Left ventricle myocardium inferior (tissue), 1 donor: ENCODE results near the gene LRTM2. TPM values are rescaled to one million over a fixed set of nuclear protein-coding genes. Genes with fewer than 3 reads are reported as not detected.

Source experiments
- DNase-seq: peaks from one replicate; pipeline ENCODE4 v3.0.0-alpha.2; 2020
- H3K27ac ChIP-seq: fragments of 200-600 bp; replicated peaks from 2 replicates; pipeline ENCODE4 v1.8.0; 2021
- H3K27me3 ChIP-seq: fragments of 200-600 bp; 2 replicates; pipeline ENCODE4 v1.8.0; 2021; ENCODE audit warnings: low read depth
- H3K36me3 ChIP-seq: fragments of 200-600 bp; 2 replicates; pipeline ENCODE4 v1.8.0; 2021
- H3K4me1 ChIP-seq: fragments of 200-600 bp; 2 replicates; pipeline ENCODE4 v1.8.0; 2021
- H3K4me3 ChIP-seq: fragments of 200-600 bp; 2 replicates; pipeline ENCODE4 v1.8.0; 2021; ENCODE audit warnings: mild to moderate bottlenecking, moderate library complexity
- H3K9me3 ChIP-seq: fragments of 200-600 bp; replicated peaks from 2 replicates; pipeline ENCODE4 v1.8.0; 2021
- intact Hi-C: fragments of 100-400 bp; cut with micrococcal nuclease; formaldehyde crosslinking; loops from one replicate; pipeline ENCODE4 v1.11.0; 2022
- total RNA-seq: library from RNA; stranded (reverse); fragmentation: NEBNext Ultra II Directional; extraction: Animal tissue kit (Norgen Biotek cat#: 25700); gene quantifications from one replicate; pipeline ENCODE4 v1.2.1, GENCODE V29; 2021
- TF ChIP-seq, protein P1 (sequence below): fragments of 200-600 bp; IDR thresholded peaks from 2 replicates; pipeline ENCODE4 v1.8.0; 2021; ENCODE audit warnings: antibody characterized with exemption, mild to moderate bottlenecking, borderline replicate concordance
- donor health status: DM: no; HTN: yes; CAD: no; lungs with severe emphysema.

Gene LRTM2
- total RNA-seq, 1 donor from 2014 or later = not detected

DNA sequence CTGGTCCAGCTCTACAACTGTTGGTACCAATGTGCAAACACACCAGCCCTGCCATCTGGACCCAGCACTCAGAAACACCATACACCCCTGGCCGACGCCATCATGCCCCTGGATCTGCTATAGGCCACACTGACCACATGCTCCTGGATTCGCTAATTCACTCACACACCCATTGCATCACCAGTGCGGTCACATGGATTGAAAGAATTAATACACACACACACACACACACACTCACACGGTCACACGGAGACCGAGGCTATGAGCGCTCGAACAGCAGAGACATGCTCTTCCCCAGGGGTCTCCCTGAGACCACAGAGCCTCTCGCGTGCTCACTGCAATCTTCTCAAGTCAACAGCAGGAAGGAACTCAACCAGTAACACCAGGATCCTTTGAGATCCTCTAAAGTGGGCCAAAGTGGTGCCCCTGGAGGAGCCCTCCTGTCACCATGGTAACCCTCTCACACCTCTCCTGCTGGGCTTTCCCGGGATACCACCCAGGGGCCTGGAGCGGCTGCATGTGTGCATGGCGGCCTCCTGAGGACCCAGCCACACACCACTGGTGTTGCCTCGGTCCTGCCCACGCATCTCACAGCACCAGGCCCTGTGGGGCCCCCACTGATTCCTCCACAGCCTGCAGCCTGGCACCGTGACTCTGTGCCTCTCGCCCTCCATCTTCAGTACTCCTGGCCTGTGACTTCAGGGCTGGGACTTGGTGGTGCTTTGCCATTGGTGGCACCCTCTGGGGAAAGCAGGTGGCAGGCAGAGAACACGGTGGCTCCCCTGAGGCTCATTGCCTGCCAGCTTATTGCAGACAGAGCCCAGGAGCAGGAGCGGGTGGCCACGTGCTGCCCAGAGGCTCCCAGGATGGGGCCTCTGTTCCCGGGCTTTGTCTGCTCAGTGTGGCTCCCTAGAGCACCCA is 15.1 kb downstream of the LRTM2 start:
- TF ChIP-seq, protein P1, sequence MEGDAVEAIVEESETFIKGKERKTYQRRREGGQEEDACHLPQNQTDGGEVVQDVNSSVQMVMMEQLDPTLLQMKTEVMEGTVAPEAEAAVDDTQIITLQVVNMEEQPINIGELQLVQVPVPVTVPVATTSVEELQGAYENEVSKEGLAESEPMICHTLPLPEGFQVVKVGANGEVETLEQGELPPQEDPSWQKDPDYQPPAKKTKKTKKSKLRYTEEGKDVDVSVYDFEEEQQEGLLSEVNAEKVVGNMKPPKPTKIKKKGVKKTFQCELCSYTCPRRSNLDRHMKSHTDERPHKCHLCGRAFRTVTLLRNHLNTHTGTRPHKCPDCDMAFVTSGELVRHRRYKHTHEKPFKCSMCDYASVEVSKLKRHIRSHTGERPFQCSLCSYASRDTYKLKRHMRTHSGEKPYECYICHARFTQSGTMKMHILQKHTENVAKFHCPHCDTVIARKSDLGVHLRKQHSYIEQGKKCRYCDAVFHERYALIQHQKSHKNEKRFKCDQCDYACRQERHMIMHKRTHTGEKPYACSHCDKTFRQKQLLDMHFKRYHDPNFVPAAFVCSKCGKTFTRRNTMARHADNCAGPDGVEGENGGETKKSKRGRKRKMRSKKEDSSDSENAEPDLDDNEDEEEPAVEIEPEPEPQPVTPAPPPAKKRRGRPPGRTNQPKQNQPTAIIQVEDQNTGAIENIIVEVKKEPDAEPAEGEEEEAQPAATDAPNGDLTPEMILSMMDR = no peak
- peaks cover 5% of the 10 kb centered on the region for H3K4me1 ChIP-seq
- H3K27ac ChIP-seq = no peak overlapping the region
- H3K36me3 ChIP-seq = no peaks in the 10 kb centered on the region
- peaks cover 66% of the 10 kb centered on the region for H3K27me3 ChIP-seq
- DNase-seq = no peak
- H3K4me3 ChIP-seq = no peak overlapping the region
- no peaks in the 10 kb centered on the region for H3K9me3 ChIP-seq
- intact Hi-C loops = no loop called here

DNA sequence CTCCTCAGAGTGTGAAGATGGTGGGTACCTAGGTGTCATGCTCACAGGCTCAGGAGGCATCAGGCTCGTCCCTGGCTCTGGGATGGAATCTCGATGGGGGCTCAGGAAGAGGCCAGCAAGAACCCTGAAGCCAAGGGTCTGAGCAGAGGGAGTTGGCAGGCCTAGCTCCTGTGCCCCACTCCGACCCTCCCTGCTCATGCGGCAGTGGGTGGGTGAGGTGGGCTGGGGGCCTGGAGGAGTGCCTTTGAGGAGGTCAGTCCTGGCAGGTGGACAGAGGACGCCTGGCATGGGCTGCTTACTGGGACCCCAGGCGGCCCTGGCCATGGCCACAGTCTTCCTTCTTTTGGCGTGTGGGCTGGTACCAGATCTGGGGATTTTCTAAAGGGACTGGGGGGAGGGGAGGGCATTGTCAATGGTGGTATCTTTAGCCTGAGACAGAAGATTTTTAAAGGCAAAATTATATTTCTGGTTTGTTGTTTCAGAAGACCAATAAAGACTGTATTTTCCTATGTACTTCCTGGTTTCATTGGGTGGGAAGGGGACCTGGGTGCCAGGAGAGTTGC is 16.0 kb downstream of the LRTM2 start:
- intact Hi-C loops = no loop called here
- Histone ChIP-seq H3K27ac (no peak overlapping the region), H3K9me3 (no peaks in the 10 kb centered on the region), H3K27me3 (peaks cover 58% of the 10 kb centered on the region), H3K4me1 (no peaks in the 10 kb centered on the region), H3K4me3 (no peak overlapping the region), H3K36me3 (no peaks in the 10 kb centered on the region)
- no peak for DNase-seq
- TF ChIP-seq, protein P1 = no peak

DNA sequence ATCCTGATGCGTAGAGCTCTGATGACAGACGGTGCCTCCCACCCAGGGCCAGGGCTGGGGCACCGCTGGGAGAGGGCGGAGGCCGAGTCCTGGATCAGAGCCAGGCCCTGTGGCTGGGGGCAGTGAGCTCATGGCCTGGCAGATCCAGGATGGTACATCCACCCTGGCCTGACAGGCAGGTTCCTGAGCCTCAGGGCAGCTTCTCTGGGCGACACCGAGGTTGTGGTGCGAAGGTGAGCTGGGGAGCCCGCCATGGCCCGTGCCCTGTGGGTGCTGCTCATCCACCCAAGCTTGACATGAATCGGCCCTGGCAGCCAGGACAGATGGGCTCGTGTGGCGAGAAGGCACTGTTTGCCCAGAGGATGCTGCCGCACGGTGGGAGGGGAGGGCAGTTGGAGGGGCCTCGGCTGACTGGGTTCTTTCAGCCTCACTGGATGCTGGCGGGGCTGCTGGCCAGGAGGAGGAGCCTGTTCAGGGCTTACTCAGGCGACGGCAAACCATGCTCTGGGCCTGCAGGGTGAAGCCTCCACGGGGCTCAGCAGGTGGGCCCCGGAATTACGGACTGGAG is 16.6 kb downstream of the LRTM2 start:
- Histone ChIP-seq H3K27ac (no peak overlapping the region), H3K27me3 (peaks cover 57% of the 10 kb centered on the region), H3K4me3 (no peak overlapping the region), H3K36me3 (no peaks in the 10 kb centered on the region), H3K9me3 (no peaks in the 10 kb centered on the region), H3K4me1 (no peaks in the 10 kb centered on the region)
- TF ChIP-seq, protein P1 = no peak
- DNase-seq = no peak
- intact Hi-C loops = no loop called here

DNA sequence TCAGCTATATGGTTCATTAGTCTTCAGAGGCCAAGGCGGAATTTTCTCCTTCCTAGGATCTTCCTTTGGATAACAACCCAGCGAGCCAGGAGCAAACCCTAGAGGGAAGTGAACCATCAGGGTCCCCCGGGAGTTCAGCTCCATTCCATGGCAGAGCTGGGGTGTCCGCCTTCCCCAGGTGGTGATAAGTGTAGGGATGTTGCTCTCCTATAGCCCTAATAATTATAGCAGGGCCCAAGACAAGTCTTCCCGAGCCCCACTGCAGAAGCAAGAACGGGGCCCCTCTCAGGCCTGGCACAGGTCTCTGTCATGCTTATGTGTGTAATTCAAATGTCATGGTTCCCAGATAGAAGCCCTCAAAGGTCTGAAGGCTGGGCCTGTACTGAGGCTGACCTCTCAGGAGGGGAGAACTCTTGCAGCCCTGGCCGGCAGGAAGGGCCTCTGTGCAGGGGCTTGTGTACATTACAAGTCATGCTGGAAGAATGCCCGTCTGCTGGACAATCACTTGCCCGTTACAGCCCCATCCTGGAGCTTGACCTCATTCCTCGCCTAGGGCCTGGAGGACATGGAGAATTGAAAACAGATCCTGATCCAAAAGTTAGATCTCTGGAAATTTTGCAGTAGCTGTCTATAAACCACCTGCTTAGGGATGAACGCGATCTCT is 17.3 kb downstream of the LRTM2 start:
- TF ChIP-seq, protein P1 = no peak
- no peak for DNase-seq
- Histone ChIP-seq H3K27me3 (peaks cover 57% of the 10 kb centered on the region), H3K4me1 (no peaks in the 10 kb centered on the region), H3K27ac (no peak overlapping the region), H3K36me3 (no peaks in the 10 kb centered on the region), H3K9me3 (no peaks in the 10 kb centered on the region), H3K4me3 (no peak overlapping the region)
- intact Hi-C loops = no loop called here

DNA sequence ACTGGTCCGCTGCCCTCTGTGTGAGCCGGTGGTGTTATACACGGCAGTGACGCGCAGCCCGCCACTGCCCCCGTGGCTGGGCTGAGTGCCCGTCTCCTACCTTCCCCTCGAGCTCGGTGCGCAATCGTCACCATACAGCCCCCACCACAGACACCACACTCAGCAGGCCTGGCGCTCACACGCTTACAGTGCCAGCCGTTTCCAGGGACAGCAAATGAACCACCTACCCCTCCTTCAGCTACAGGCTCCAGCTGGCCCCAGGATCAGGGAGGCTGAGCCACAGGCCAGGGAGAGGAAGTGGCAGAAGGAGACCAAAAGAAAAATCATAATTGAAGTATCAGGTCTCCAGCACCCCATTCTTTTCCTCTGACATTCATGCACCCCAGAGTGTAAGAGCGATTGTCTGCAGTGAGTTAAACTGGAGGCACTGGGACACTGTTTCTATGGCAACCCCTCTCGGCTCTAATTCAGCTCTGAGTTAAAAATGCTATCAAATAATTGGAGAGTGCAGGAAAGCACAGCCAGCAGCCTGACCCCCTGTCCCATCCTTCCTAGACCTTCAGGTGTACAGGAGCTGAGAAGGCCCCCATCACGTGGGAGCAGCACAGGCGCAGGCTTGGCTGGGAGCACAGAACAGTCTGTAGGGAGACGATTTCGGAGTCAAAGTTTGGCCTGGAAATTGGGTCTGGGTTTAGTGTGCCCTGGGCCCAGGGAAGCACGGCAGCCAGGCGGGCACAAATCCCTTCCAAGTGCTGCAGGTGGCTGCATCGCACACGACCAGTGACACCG is 18.0 kb downstream of the LRTM2 start:
- TF ChIP-seq, protein P1 = no peak
- Histone ChIP-seq H3K4me3 (no peak overlapping the region), H3K9me3 (no peaks in the 10 kb centered on the region), H3K4me1 (no peaks in the 10 kb centered on the region), H3K27me3 (peaks cover 57% of the 10 kb centered on the region), H3K27ac (no peak overlapping the region), H3K36me3 (no peaks in the 10 kb centered on the region)
- intact Hi-C loops = no loop called here
- no peak for DNase-seq
